Stromal cell of bone marrow (primary cell): ENCODE measurements around the gene KTI12.

Experiments
- DNase-seq: peaks from one replicate; pipeline ENCODE4 v3.0.0-alpha.2; 2012; ENCODE audit warnings: low read depth

Gene KTI12

GRCh38 chr1:51988254-51988653 lies 45.4 kb downstream of the KTI12 start:
- DNase-seq, result no peak

GRCh38 chr1:51986718-51987117 lies 46.9 kb downstream of the KTI12 start:
- no peak for DNase-seq

GRCh38 chr1:51982161-51982560 lies 51.4 kb downstream of the KTI12 start:
- no peak for DNase-seq
